ENCODE results near the gene OSGEP. TPM values are rescaled to one million over a fixed set of nuclear protein-coding genes. Genes with fewer than 3 reads are reported as not detected.

The OSGEP gene
- total and polyA plus RNA-seq, 2 of the 13 experiments (the other 11 are each of a cell fraction or from before 2014, with no cell fraction given): 39.7 to 41.1 TPM

DNA sequence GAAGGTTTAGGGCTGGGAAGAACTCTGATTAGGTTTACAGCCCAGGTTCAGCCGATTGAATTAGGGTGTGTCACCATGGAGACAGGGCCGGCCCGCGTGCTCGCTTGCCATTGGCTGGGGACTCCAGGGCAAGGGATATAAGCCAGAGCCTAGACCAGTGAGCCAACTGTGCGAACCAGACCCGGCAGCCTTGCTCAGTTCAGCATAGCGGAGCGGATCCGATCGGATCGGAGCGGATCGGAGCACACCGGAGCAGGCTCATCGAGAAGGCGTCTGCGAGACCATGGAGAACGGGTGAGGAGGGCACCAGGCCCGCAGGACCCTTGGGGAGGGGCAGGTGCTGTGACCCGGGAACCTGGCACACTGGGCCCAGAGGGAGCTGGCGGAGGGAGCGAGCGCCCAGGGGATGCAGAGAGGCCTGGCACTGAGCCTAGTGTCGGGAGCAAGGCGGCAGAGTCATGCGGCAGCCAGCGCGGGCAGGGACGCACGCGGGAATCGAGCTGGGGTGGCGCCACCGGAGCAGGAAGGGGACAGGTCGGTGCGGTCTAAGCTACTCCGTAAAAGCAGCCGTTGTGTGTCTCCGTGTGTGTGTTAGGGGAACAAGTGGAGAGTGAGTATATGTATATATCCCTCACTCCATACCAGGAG is 14.8 kb upstream of the OSGEP start, which contains the start of gene PNP (continued):
- TF ChIP-seq CCAR2 (optimal IDR thresholded peaks at IDR 0.05; ENCODE audit: low read depth, low read length) (no peak), SSRP1 (CRISPR knock-in tag; IDR thresholded peaks at IDR 0.05) (peak; percentile 85; the same call in 1 of the 2 replicates), GATAD2A (CRISPR knock-in tag; IDR thresholded peaks at IDR 0.05) (peak; percentile 84), HMG20A (CRISPR knock-in tag; IDR thresholded peaks at IDR 0.05; ENCODE audit: borderline replicate concordance) (peak; percentile 29; the same call in 1 of the 2 replicates), RXRA (CRISPR knock-in tag; IDR thresholded peaks at IDR 0.05) (peak; percentile 78; the same call in 1 of the 2 replicates), SCMH1 (CRISPR knock-in tag; IDR thresholded peaks at IDR 0.05; ENCODE audit: borderline replicate concordance) (no peak), HNF4G (IDR thresholded peaks at IDR 0.05; ENCODE audit: borderline replicate concordance, low read depth, low read length) (no peak), HNF4G (CRISPR knock-in tag; IDR thresholded peaks at IDR 0.05; ENCODE audit: borderline replicate concordance, low read depth) (peak; percentile 43; the same call in 1 of the 2 replicates), ZNF891 (CRISPR knock-in tag; IDR thresholded peaks at IDR 0.05) (peak; percentile 88), ZSCAN9 (CRISPR knock-in tag; IDR thresholded peaks at IDR 0.05; ENCODE audit: borderline replicate concordance) (no peak), REXO4 (CRISPR knock-in tag; IDR thresholded peaks at IDR 0.05; ENCODE audit: borderline replicate concordance) (peak; percentile 52; the same call in 1 of the 2 replicates), NCOA2 (CRISPR knock-in tag; IDR thresholded peaks at IDR 0.05) (peak; percentile 65; the same call in 1 of the 2 replicates), ZNF20 (CRISPR knock-in tag; IDR thresholded peaks at IDR 0.05) (no peak), SMARCE1 (IDR thresholded peaks at IDR 0.05; ENCODE audit: borderline replicate concordance) (no peak), ZKSCAN8 (CRISPR knock-in tag; IDR thresholded peaks at IDR 0.05; ENCODE audit: borderline replicate concordance) (peak; percentile 61), MYC (CRISPR knock-in tag; IDR thresholded peaks at IDR 0.05; ENCODE audit: borderline replicate concordance) (peak; percentile 87), ZNF136 (CRISPR knock-in tag; IDR thresholded peaks at IDR 0.05; ENCODE audit: low read depth) (peak; percentile 80; the same call in 1 of the 2 replicates)
- TF ChIP-seq, protein P1, sequence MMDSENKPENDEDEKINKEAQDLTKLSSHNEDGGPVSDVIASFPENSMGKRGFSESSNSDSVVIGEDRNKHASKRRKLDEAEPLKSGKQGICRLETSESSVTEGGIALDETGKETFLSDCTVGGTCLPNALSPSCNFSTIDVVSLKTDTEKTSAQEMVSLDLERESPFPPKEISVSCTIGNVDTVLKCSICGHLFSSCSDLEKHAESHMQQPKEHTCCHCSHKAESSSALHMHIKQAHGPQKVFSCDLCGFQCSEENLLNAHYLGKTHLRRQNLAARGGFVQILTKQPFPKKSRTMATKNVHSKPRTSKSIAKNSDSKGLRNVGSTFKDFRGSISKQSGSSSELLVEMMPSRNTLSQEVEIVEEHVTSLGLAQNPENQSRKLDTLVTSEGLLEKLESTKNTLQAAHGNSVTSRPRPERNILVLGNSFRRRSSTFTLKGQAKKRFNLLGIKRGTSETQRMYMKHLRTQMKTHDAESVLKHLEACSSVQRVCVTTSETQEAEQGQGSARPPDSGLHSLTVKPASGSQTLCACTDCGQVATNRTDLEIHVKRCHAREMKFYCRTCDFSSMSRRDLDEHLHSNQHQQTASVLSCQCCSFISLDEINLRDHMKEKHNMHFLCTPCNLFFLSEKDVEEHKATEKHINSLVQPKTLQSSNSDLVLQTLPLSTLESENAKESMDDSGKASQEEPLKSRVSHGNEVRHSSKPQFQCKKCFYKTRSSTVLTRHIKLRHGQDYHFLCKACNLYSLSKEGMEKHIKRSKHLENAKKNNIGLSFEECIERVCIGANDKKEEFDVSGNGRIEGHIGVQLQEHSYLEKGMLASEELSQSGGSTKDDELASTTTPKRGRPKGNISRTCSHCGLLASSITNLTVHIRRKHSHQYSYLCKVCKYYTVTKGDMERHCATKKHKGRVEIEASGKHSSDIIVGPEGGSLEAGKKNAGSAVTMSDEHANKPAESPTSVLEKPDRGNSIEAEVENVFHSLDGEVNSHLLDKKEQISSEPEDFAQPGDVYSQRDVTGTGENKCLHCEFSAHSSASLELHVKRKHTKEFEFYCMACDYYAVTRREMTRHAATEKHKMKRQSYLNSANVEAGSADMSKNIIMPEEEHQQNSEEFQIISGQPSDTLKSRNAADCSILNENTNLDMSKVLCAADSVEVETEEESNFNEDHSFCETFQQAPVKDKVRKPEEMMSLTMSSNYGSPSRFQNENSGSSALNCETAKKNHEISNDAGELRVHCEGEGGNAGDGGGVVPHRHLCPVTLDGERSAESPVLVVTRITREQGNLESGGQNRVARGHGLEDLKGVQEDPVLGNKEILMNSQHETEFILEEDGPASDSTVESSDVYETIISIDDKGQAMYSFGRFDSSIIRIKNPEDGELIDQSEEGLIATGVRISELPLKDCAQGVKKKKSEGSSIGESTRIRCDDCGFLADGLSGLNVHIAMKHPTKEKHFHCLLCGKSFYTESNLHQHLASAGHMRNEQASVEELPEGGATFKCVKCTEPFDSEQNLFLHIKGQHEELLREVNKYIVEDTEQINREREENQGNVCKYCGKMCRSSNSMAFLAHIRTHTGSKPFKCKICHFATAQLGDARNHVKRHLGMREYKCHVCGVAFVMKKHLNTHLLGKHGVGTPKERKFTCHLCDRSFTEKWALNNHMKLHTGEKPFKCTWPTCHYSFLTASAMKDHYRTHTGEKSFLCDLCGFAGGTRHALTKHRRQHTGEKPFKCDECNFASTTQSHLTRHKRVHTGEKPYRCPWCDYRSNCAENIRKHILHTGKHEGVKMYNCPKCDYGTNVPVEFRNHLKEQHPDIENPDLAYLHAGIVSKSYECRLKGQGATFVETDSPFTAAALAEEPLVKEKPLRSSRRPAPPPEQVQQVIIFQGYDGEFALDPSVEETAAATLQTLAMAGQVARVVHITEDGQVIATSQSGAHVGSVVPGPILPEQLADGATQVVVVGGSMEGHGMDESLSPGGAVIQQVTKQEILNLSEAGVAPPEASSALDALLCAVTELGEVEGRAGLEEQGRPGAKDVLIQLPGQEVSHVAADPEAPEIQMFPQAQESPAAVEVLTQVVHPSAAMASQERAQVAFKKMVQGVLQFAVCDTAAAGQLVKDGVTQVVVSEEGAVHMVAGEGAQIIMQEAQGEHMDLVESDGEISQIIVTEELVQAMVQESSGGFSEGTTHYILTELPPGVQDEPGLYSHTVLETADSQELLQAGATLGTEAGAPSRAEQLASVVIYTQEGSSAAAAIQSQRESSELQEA (CRISPR knock-in tag; IDR thresholded peaks at IDR 0.05; ENCODE audit: not compliant biosample characterization): peak; percentile 77
- TF ChIP-seq, protein P2, sequence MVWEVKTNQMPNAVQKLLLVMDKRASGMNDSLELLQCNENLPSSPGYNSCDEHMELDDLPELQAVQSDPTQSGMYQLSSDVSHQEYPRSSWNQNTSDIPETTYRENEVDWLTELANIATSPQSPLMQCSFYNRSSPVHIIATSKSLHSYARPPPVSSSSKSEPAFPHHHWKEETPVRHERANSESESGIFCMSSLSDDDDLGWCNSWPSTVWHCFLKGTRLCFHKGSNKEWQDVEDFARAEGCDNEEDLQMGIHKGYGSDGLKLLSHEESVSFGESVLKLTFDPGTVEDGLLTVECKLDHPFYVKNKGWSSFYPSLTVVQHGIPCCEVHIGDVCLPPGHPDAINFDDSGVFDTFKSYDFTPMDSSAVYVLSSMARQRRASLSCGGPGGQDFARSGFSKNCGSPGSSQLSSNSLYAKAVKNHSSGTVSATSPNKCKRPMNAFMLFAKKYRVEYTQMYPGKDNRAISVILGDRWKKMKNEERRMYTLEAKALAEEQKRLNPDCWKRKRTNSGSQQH (CRISPR knock-in tag; IDR thresholded peaks at IDR 0.05; ENCODE audit: low read depth): no peak
- TF ChIP-seq, protein P3, sequence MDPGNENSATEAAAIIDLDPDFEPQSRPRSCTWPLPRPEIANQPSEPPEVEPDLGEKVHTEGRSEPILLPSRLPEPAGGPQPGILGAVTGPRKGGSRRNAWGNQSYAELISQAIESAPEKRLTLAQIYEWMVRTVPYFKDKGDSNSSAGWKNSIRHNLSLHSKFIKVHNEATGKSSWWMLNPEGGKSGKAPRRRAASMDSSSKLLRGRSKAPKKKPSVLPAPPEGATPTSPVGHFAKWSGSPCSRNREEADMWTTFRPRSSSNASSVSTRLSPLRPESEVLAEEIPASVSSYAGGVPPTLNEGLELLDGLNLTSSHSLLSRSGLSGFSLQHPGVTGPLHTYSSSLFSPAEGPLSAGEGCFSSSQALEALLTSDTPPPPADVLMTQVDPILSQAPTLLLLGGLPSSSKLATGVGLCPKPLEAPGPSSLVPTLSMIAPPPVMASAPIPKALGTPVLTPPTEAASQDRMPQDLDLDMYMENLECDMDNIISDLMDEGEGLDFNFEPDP (CRISPR knock-in tag; conservative IDR thresholded peaks at IDR 0.05): no peak
